Stomach (tissue), 9 donors: ENCODE data around the gene TAF12. TPM values are rescaled to one million over a fixed set of nuclear protein-coding genes. Genes with fewer than 3 reads are reported as not detected.
"Not testable (repeated sequence)": the region's sequence is repeated elsewhere in the genome, so short reads cannot be mapped to it uniquely, and the experiment has no call there.

ENCODE experiments used
- DNase-seq, 2 donors: peaks; one replicate each; pipeline versions ENCODE4 v3.0.0 to v3.0.0-alpha.2; 2013 to 2019
- H3K27ac ChIP-seq, 5 donors: fragments of 200-600 bp in 4 of 5; sonication (generic) in 4 of 5; one replicate each; pipeline ENCODE4 v1.5.1; 2013 to 2019; ENCODE audit warnings: mild to moderate bottlenecking in 1 of 5, moderate library complexity in 1 of 5
- H3K27me3 ChIP-seq, 3 donors: fragments of 200-600 bp; sonication (generic); one replicate each; pipeline ENCODE4 v1.5.1; 2017 to 2019; ENCODE audit warnings: mixed run types in 1 of 3
- H3K36me3 ChIP-seq, 4 donors: fragments of 200-600 bp; sonication (generic); 1 replicate in 3 of 4; 2 replicates in 1 of 4; pipeline ENCODE4 v1.5.1; 2016 to 2019
- H3K4me1 ChIP-seq, 4 donors: fragments of 200-600 bp; sonication (generic); one replicate each; pipeline ENCODE4 v1.5.1; 2016 to 2019
- H3K4me3 ChIP-seq, 4 donors: fragments of 200-600 bp; sonication (generic) in 3 of 4; one replicate each; pipeline ENCODE4 v1.5.1; 2016 to 2019; ENCODE audit warnings: mild to moderate bottlenecking in 1 of 4
- H3K9me3 ChIP-seq, 4 donors: fragments of 200-600 bp; sonication (generic); one replicate each; pipeline ENCODE4 v1.5.1; 2016 to 2019
- CTCF ChIP-seq, 7 experiments: fragments of 450-650 bp in 4 of 7; fragments of 200-600 bp in 3 of 7; sonication (generic) in 3 of 7; IDR thresholded peaks; one replicate each; pipeline ENCODE4 v1.5.1; 2016 to 2019; ENCODE audit warnings: antibody characterized with exemption in 7 of 7, control low read depth in 2 of 7, mild to moderate bottlenecking in 1 of 7
- EP300 ChIP-seq: sonication (generic); formaldehyde crosslinking; IDR thresholded peaks from one replicate; pipeline ENCODE4 v1.6.1; 2017; ENCODE audit warnings: antibody characterized with exemption
- POLR2A ChIP-seq, 4 donors: fragments of 450-650 bp; IDR thresholded peaks; one replicate each; pipeline ENCODE4 v1.6.1; 2016; ENCODE audit warnings: antibody characterized with exemption in 4 of 4, control low read depth in 2 of 4, mild to moderate bottlenecking in 1 of 4, moderate library complexity in 1 of 4
- POLR2AphosphoS5 ChIP-seq, 3 donors: sonication (generic); formaldehyde crosslinking; IDR thresholded peaks; one replicate each; pipeline ENCODE4 v1.6.1; 2016; ENCODE audit warnings: antibody characterized with exemption in 3 of 3
- WGBS, 5 donors: extraction: QIAGEN DNeasy Blood & Tissue Kit in 3 of 5; methylation state at CpG; one replicate each; pipeline versions ENCODE4 v1.1.5 to v1.1.7; 2013 to 2018; 5-methylcytosine and 5-hydroxymethylcytosine counted together
- intact Hi-C: fragments of 100-400 bp; cut with DNase I; formaldehyde crosslinking; loops from one replicate; pipeline ENCODE4 v1.15.1; 2023; ENCODE audit warnings: low total_unique reads
- polyA plus RNA-seq, 3 donors: library from polyadenylated mRNA; stranded (reverse); fragments of 200-250 nt; gene quantifications; one replicate each; pipeline ENCODE4 v1.2.3, GENCODE V29; 2013
- total RNA-seq, 5 donors: library from RNA; depleted of rRNA; stranded (reverse); fragments of >200 nt; gene quantifications; one replicate each; pipeline versions ENCODE4 v1.1.0 to v1.2.3, GENCODE V29; 2014 to 2016
- donor health status: healthy with polysubstance abuse.
- donor health status: Bipolar disorder and iron deficiency.
- donor health status: healthy.

Gene TAF12
- total and polyA plus RNA-seq, 8 donors: 1.8 to 31.2 (median 19.6) TPM

GRCh38 chr1:28604962-28605361 is 37.9 kb downstream of the TAF12 start:
- no peak for DNase-seq
- H3K36me3 ChIP-seq: peaks cover 21 to 83% (median 74%) of the 10 kb centered on the region in 4 donors
- H3K27ac ChIP-seq: no peak overlapping the region
- WGBS, 5 donors: 84 to 92% (median 89%) methylated on average over 5 to 6 of the region's 6 CpGs
- TF ChIP-seq CTCF (IDR thresholded peaks at IDR 0.05): no peak
- TF ChIP-seq POLR2A (IDR thresholded peaks at IDR 0.05): no peak
- no peak for TF ChIP-seq EP300
- no peak for TF ChIP-seq POLR2AphosphoS5 (IDR thresholded peaks at IDR 0.05)
- intact Hi-C loops: loop anchor here (5.0 kb wide), 1 partner anchor 88 kb away; no protein-coding TSS in a partner anchor
- H3K4me1 ChIP-seq: peaks cover 0 to 4% (median 0%) of the 10 kb centered on the region in 4 donors
- H3K4me3 ChIP-seq: no peak overlapping the region
- H3K27me3 ChIP-seq: no peaks in the 10 kb centered on the region
- no peaks in the 10 kb centered on the region for H3K9me3 ChIP-seq

GRCh38 chr1:28604411-28604810 is 38.5 kb downstream of the TAF12 start:
- no peaks in the 10 kb centered on the region for H3K9me3 ChIP-seq
- WGBS, 5 donors: 74 to 93% (median 91%) methylated on average over 5 of the region's 5 CpGs
- H3K27me3 ChIP-seq: no peaks in the 10 kb centered on the region
- intact Hi-C loops: loop anchor here (5.0 kb wide), 1 partner anchor 87 kb away; no protein-coding TSS in a partner anchor
- DNase-seq: no peak
- no peak overlapping the region for H3K27ac ChIP-seq
- peaks cover 0 to 4% (median 0%) of the 10 kb centered on the region in 4 donors for H3K4me1 ChIP-seq
- TF ChIP-seq EP300 (no peak), POLR2AphosphoS5 (IDR thresholded peaks at IDR 0.05) (no peak), POLR2A (IDR thresholded peaks at IDR 0.05) (no peak), CTCF (IDR thresholded peaks at IDR 0.05) (no peak)
- H3K36me3 ChIP-seq: peaks cover 21 to 78% (median 69%) of the 10 kb centered on the region in 4 donors
- no peak overlapping the region for H3K4me3 ChIP-seq

- peaks cover 21 to 61% (median 53%) of the 10 kb centered on the region in 4 donors for H3K36me3 ChIP-seq
- no peaks in the 10 kb centered on the region for H3K27me3 ChIP-seq
- intact Hi-C loops: loop anchor here (5.0 kb wide), 1 partner anchor 85 kb away; no protein-coding TSS in a partner anchor
- WGBS, 5 donors: 67 to 75% (median 71%) methylated on average over 15 of the region's 15 CpGs
- H3K9me3 ChIP-seq: no peaks in the 10 kb centered on the region
- H3K4me1 ChIP-seq: peaks cover 0 to 4% (median 0%) of the 10 kb centered on the region in 4 donors
- peak overlapping the region in 2 of 5 donors; percentile 41 to 50 for H3K27ac ChIP-seq
- DNase-seq: peak; percentile 48 to 89
- H3K4me3 ChIP-seq: no peak overlapping the region
- no peak for TF ChIP-seq EP300
- TF ChIP-seq CTCF (IDR thresholded peaks at IDR 0.05): peak in 5 of 7 experiments; percentile 36 to 73 (median 60)
- peak in 1 of 3 donors; percentile 53 for TF ChIP-seq POLR2AphosphoS5 (IDR thresholded peaks at IDR 0.05)
Measured at GRCh38 chr1:28602536-28603439, 40.1 kb downstream of the TAF12 start.

GRCh38 chr1:28601696-28602095 is 41.2 kb downstream of the TAF12 start:
- H3K4me1 ChIP-seq: peaks cover 0 to 4% (median 0%) of the 10 kb centered on the region in 4 donors
- intact Hi-C loops: loop anchor here (5.0 kb wide), 1 partner anchor 84 kb away; no protein-coding TSS in a partner anchor
- WGBS, 5 donors: 53 to 76% (median 63%) methylated on average over 3 of the region's 3 CpGs
- no peaks in the 10 kb centered on the region for H3K27me3 ChIP-seq
- H3K9me3 ChIP-seq: no peaks in the 10 kb centered on the region
- H3K36me3 ChIP-seq: peaks cover 21 to 50% (median 42%) of the 10 kb centered on the region in 4 donors
- DNase-seq: no peak
- H3K27ac ChIP-seq: peak overlapping the region in 2 of 5 donors; percentile 41 to 50
- TF ChIP-seq POLR2A (IDR thresholded peaks at IDR 0.05) (no peak), EP300 (no peak), CTCF (IDR thresholded peaks at IDR 0.05) (no peak), POLR2AphosphoS5 (IDR thresholded peaks at IDR 0.05) (no peak)
- H3K4me3 ChIP-seq: no peak overlapping the region

GRCh38 chr1:28596276-28596675 is 46.6 kb downstream of the TAF12 start:
- WGBS, 5 donors: 93 to 96% (median 95%) methylated on average over 11 of the region's 11 CpGs
- H3K4me3 ChIP-seq, H3K27me3 ChIP-seq, H3K36me3 ChIP-seq, H3K27ac ChIP-seq, H3K9me3 ChIP-seq, DNase-seq, intact Hi-C loops: not testable (repeated sequence)
- peaks cover 11 to 16% (median 14%) of the 10 kb centered on the region in 4 donors for H3K4me1 ChIP-seq
